Measurements from ENCODE around the gene CEP350.
"Not testable (repeated sequence)": the region's sequence is repeated elsewhere in the genome, so short reads cannot be mapped to it uniquely, and the experiment has no call there.

Gene CEP350

GRCh38 chr1:179984942-179985341 is 30.3 kb downstream of the CEP350 start:
- no peak for DNase-seq (ENCODE audit: low spot score)

DNA sequence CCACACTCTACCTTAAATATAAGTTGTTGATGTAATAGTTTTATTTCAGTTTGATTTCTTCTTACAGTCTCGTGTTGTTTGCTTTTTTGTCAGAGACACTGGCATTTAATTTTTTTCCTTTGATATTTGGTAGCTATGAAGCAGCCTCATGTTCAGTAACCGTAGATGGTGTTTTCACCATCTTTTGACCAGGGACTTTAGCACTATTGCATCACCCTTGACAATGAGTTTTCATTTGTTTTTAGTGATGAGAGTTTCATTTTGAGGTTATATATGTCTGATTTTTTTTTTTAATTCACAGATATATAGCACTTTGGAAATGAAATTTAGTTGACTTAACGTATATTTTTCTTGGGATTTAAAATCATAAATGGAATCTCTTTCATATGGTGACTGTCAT is 36.2 kb downstream of the CEP350 start:
- no peak for DNase-seq (ENCODE audit: low spot score)

DNA sequence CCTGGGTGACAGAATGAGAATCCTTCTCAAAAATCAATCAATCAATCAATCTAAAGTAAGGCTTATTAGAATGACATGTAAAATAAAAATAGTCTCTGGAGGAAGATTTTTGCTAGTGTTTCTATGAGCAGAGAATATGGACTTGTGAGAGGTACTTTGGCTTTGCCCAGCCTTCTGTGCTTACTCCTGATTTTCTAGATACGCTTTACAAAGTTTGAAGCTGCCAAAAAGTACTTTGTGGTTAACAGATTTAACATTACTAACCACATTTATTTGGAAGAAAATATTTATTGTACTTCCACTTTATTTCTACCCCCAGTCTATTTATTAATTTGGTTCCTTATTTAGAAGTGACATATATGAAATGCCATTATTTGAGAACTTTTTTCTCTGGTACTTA is 41.0 kb downstream of the CEP350 start:
- no peak for DNase-seq (ENCODE audit: low spot score)

- no peak for DNase-seq (ENCODE audit: low spot score)
These were observed 41.5 kb downstream of the CEP350 start for GRCh38 chr1:179996099-179996498.

- no peak for DNase-seq (ENCODE audit: low spot score)
These were observed 46.0 kb downstream of the CEP350 start for GRCh38 chr1:180000575-180000974.

- no peak for DNase-seq (ENCODE audit: low spot score)
These were observed 47.8 kb downstream of the CEP350 start for GRCh38 chr1:180002437-180002836.

DNA sequence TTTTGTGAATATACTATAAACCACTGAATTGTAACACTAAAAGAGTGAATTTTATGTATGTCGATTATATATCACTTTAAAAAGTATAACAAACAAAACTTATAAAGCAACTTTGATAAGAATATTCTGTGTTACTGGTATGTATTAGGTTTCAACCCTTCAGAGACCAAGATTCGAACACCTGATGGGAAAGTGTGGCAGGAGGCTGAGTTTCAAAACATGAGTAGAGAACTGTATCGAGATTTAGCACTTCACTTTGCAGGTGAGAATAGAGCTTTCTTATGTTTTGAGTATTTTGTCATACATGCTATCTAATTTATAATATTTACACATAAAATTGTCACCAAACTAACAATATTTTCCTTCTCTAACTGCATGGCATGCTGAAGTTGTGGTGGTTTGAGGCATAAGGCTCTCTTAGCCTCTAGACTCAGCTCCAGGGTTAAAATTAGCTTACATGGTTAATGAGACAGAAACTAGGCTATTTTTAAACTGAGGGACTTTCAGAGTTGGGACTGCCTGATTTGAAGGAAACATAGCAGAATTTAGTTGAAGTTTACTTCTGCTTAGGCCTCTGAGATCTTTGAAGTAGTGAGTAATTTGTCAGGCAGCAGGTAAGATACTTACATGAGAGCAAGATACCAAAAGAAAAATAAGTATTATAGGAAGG is 48.6 kb downstream of the CEP350 start:
- DNase-seq (ENCODE audit: low spot score): peak; percentile 29

- not testable (repeated sequence) for DNase-seq (ENCODE audit: low spot score)
These were observed 52.2 kb downstream of the CEP350 start for GRCh38 chr1:180006762-180007161.

GRCh38 chr1:180020017-180020416 is 65.4 kb downstream of the CEP350 start:
- no peak for DNase-seq (ENCODE audit: low spot score)

DNA sequence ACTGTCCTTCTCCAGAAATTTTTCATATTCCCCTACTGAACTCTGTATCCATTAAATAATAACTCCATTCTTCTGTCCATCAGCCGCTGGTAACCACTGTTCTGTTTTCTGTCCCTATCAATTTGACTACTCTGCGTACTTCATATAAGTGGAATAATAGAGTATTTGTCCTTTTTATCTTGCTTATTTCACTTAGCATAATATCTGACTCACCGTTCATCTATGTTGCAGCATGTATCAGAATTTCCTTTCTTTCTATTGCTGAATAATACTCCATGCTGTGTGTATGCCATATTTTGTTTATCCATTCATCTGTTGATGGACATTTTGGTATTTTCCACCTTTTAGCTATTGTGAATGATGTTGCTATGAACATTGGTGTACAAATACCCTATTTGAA is 71.9 kb downstream of the CEP350 start:
- no peak for DNase-seq (ENCODE audit: low spot score)

GRCh38 chr1:180027949-180028445 is 73.4 kb downstream of the CEP350 start:
- DNase-seq (ENCODE audit: low spot score): no peak

DNA sequence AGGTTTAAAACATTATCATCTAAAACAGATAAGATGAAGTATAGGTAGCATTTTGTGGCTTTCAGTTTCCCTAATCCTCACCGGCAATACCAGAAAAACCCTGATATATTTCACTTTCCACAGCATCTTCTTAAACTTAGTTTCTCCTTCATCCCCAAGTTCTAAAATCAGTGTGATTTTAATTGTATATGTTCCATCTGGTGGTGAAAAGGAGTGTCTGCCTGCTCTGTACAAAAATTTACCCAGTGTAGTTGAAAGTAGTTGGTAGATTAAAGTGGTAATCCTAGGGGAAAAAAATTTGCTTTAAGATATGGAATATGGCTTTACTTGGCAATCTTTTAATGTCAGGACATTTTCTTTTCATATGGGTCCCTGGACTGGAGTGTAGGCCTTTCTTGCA is 74.3 kb downstream of the CEP350 start:
- peak; percentile 21 for DNase-seq (ENCODE audit: low spot score)

DNA sequence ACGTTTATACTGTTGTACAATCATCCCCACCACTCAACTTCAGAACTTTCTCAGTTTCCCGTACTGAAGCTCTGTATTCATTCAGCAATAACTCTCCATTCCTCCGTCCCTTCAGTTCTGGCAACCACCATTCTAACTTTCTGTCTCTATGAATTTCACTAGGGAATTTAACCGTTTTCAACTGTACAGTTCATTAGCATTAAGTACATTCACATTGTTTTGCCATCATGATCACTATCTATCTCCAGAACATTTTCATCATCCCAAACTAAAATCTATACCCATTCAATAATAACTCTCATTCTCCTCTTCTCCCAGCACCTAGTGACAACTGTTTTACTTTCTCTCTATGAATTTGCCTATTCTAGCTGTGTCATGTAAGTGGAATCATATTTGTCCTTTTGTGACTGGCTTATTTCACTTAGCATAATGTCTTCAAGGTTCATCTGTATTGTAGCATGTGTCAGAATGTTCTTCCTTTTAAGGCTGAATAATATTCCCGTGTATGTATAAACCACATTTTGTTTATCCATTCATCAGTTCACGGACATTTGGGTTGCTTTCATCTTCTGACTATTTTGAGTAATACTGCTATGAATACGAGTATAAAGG is 75.0 kb downstream of the CEP350 start:
- DNase-seq (ENCODE audit: low spot score): no peak

DNA sequence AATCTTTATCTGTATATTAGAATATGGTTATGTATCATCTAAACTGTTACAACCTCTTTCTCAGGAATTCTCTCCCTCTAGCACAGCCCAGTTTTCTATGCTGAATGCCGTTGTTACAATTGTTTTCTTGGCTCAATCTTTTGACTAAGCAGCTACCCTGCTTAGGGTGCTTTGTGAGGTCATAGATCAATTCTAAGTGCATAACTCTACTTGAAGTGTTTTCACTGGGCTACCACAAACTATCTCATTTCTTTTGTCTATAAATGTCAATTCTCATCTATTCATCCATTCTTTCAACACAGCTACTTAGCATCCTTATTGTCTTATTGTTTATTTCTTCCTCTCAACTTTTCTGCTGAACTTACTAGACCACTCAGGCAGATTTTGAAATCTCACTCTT is 77.1 kb downstream of the CEP350 start:
- no peak for DNase-seq (ENCODE audit: low spot score)

DNA sequence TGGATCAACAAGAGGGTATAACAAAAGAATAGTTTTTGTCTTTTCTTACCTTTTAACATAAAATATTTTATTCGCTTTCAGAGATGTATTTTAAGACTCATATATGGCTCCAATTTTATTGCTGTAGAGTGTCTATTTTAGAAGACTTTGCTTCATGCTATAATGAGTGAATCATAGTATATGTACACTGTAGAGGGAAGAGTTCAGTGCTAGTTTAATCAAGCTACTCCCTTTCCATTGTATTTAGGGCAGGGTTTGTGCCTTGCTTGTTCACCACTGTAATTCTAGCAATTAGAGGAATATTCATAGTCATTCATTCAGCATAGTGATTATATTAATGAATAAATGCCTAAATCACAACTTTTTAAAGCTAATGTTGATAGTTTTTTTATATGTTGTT is 78.8 kb downstream of the CEP350 start:
- no peak for DNase-seq (ENCODE audit: low spot score)

DNA sequence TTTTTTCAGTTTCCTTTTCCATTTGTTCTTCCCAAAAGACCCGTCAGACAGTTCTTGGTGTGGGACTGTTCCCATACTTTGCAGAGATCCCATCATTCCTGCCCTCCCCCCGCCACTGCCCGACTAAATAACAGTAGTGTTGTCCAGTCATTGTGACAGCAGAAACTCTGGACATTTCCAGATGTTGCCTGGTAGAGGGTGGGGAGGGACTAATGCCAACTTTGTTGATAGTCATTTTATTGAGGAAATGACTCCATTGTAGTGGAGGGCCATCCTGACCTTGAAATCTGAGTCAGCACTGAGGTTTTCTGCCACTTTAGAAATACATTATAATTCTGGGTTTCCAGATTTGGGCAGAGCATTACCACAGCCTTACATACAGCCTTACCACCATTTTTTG is 85.4 kb downstream of the CEP350 start:
- DNase-seq (ENCODE audit: low spot score): no peak

GRCh38 chr1:180041582-180041981 is 87.0 kb downstream of the CEP350 start:
- DNase-seq (ENCODE audit: low spot score): no peak

GRCh38 chr1:180042988-180043622 is 88.5 kb downstream of the CEP350 start:
- no peak for DNase-seq (ENCODE audit: low spot score)

- DNase-seq (ENCODE audit: low spot score): no peak
These were observed 89.2 kb downstream of the CEP350 start for GRCh38 chr1:180043785-180044184.

DNA sequence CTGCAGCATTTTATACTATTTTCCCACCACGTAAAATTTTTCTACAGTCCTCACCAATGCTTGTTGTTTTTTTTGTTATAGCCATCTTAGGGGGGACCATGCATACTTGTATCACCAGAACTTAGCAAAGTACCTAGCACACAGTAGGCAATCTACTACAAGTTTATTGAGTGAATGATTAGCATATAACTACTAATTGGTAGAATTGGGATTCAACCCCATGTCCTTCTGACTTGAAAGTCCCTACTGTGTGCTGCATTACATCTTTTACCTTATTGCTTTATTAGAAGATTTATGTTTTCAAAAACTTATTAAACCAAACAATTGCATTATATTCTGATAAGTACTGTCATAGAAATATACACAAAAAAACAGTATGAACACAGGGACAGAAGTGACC is 92.1 kb downstream of the CEP350 start:
- no peak for DNase-seq (ENCODE audit: low spot score)

DNA sequence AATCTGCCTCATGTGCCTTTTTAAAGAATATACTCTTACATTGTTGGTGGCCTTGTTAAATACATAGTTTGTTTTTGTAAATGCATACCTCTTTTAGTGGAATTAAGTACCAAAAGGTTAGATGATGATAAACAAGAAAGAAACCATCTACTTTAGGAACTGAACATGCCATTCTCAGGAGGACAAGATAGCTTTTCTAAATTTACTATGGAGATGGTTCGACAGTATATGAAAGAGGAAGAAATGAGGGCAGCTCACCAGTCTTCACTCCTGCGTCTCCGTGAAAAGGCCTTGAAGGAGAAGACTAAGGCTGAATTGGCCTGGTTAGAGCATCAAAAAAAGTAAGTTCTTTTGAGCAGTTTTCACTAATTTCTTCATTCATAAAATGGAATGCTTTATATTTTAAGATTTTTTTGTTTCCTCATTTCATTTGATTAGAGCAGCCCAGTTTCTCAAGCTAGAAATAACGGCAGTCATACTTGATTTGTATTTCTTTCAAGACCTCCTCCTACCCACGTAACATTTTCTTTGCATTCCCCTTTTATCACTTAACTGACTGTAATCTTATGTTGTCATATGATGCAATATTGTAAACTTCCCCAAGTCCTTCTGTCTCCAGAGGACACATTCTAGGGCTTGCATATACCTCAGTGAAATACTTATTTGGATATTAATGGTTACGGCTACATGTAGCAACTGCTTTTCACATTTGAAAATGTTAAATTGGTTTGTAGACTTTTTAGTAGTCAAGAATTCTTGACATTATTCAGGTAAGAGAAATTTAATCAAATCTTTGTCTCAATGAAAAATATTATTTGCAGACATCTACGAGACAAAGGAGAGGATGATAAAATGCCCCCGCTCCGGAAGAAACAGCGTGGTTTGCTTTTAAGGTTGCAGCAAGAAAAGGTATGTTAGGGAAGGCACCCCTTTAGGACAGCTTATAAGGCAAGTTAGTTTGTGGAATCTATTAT is 99.3 kb downstream of the CEP350 start:
- no peak for DNase-seq (ENCODE audit: low spot score)

GRCh38 chr1:180057883-180058396 is 103.3 kb downstream of the CEP350 start:
- DNase-seq (ENCODE audit: low spot score): no peak

Measured in NAMALWA (cell line).